SK-N-SH treated with all-trans-retinoic acid at 6 μM for 48 hours (cell line): ENCODE results near the gene MB21D2.

Source experiments
- ATAC-seq: fragments of 200-7000 bp; cut with Tn5 transposase; 3 replicates; pipeline ENCODE4 v1.9.1; 2020; ENCODE audit warnings: mild to moderate bottlenecking, moderate library complexity
- ARNTL ChIP-seq: fragments of 450-650 bp; formaldehyde crosslinking; IDR thresholded peaks from 2 replicates; pipeline ENCODE4 v1.5.0; 2020; ENCODE audit warnings: low read depth, mild to moderate bottlenecking, moderate library complexity, borderline replicate concordance
- ESRRG ChIP-seq: fragments of 250-450 bp; sonication (Bioruptor Pico); IDR thresholded peaks from 2 replicates; pipeline ENCODE4 v1.6.1; 2021; ENCODE audit warnings: mild to moderate bottlenecking
- GLIS3 ChIP-seq: fragments of 250-450 bp; sonication (Bioruptor Pico); IDR thresholded peaks from 2 replicates; pipeline ENCODE4 v1.5.0; 2020; ENCODE audit warnings: mild to moderate bottlenecking, moderate library complexity
- ISL1 ChIP-seq: fragments of 250-450 bp; sonication (Bioruptor Pico); IDR thresholded peaks from 2 replicates; pipeline ENCODE4 v2.1.2; 2022; ENCODE audit warnings: mild to moderate bottlenecking, moderate library complexity
- OSR1 ChIP-seq: fragments of 250-450 bp; sonication (Bioruptor Pico); IDR thresholded peaks from 2 replicates; pipeline ENCODE4 v1.8.0; 2022; ENCODE audit warnings: moderate library complexity, mild to moderate bottlenecking, inconsistent platforms
- PPARA ChIP-seq: fragments of 250-450 bp; sonication (Bioruptor Pico); IDR thresholded peaks from 2 replicates; pipeline ENCODE4 v1.5.0; 2020; ENCODE audit warnings: mild to moderate bottlenecking, borderline replicate concordance
- RARB ChIP-seq: fragments of 250-450 bp; sonication (Bioruptor Pico); IDR thresholded peaks from 2 replicates; pipeline ENCODE4 v1.8.0; 2021; ENCODE audit warnings: mild to moderate bottlenecking, moderate library complexity
- TCF4 ChIP-seq: fragments of 250-450 bp; sonication (Bioruptor Pico); IDR thresholded peaks from 2 replicates; pipeline ENCODE4 v1.8.0; 2021; ENCODE audit warnings: mild to moderate bottlenecking, moderate library complexity, borderline replicate concordance
- TOX ChIP-seq: fragments of 250-450 bp; sonication (Bioruptor Pico); IDR thresholded peaks from 2 replicates; pipeline ENCODE4 v1.8.0; 2021; ENCODE audit warnings: mild to moderate bottlenecking, moderate library complexity, borderline replicate concordance
- ZC3H10 ChIP-seq: fragments of 250-450 bp; sonication (Bioruptor Pico); IDR thresholded peaks from 2 replicates; pipeline ENCODE4 v1.5.1; 2021; ENCODE audit warnings: mild to moderate bottlenecking, moderate library complexity
- ZFP3 ChIP-seq: fragments of 250-450 bp; sonication (Bioruptor Pico); IDR thresholded peaks from 2 replicates; pipeline ENCODE4 v1.5.0; 2020; ENCODE audit warnings: mild to moderate bottlenecking, moderate library complexity
- ZFP30 ChIP-seq: fragments of 450-650 bp; formaldehyde crosslinking; IDR thresholded peaks from 2 replicates; pipeline ENCODE4 v1.5.0; 2022; ENCODE audit warnings: mild to moderate bottlenecking, moderate library complexity
- ZNF565 ChIP-seq: fragments of 450-650 bp; formaldehyde crosslinking; conservative IDR thresholded peaks from 2 replicates; pipeline ENCODE4 v1.5.0; 2020; ENCODE audit warnings: low read depth, mild to moderate bottlenecking, moderate library complexity
- ZNF70 ChIP-seq: fragments of 450-650 bp; formaldehyde crosslinking; IDR thresholded peaks from 2 replicates; pipeline ENCODE4 v1.5.0; 2020; ENCODE audit warnings: mild to moderate bottlenecking, moderate library complexity
- ZNF8 ChIP-seq: fragments of 450-650 bp; formaldehyde crosslinking; IDR thresholded peaks from 2 replicates; pipeline ENCODE4 v1.5.0; 2020; ENCODE audit warnings: mild to moderate bottlenecking, moderate library complexity
- TF ChIP-seq, protein P1 (sequence below): fragments of 250-450 bp; sonication (Bioruptor Pico); IDR thresholded peaks from 2 replicates; pipeline ENCODE4 v1.5.1; 2020; ENCODE audit warnings: low read depth, mild to moderate bottlenecking, moderate library complexity
- TF ChIP-seq, protein P2 (sequence below): fragments of 250-450 bp; sonication (Bioruptor Pico); IDR thresholded peaks from 2 replicates; pipeline ENCODE4 v1.8.0; 2020; ENCODE audit warnings: mild to moderate bottlenecking, moderate library complexity, borderline replicate concordance
- TF ChIP-seq, protein P3 (sequence below): fragments of 250-450 bp; sonication (Bioruptor Pico); IDR thresholded peaks from 2 replicates; pipeline ENCODE4 v1.5.1; 2021; ENCODE audit warnings: mild to moderate bottlenecking, moderate library complexity
- TF ChIP-seq, protein P4 (sequence below): fragments of 250-450 bp; sonication (Bioruptor Pico); IDR thresholded peaks from 2 replicates; pipeline ENCODE4 v1.8.0; 2021; ENCODE audit warnings: low read depth, mild to moderate bottlenecking, moderate library complexity, borderline replicate concordance
- TF ChIP-seq, protein P5 (sequence below): fragments of 250-450 bp; sonication (Bioruptor Pico); IDR thresholded peaks from 2 replicates; pipeline ENCODE4 v1.5.0; 2020; ENCODE audit warnings: mild to moderate bottlenecking, moderate library complexity

Gene MB21D2

DNA sequence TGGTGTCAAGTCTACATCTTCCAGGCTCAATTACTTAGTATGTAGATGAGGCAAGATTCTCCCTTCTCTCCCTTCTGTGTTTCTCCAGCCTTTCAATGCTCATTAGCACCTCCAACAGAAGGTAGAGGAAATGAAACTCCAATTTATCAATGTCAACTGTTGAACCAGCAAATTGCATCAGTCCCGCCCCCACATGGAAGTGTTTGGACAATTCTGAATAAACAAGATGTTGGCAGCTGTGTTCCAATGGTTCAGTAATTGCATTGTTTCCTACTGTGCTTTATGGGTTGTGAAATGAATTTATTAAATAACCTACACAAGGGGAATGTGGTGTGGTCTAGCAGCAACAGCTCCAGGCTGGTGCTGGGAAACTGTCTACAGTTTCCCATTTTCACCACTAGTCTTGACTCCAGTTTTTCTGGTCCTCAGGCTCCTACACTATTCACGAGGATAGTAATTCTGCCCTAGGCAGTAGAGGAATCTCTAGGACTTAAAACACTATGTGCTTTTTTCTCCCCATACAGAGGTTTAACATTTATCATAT is 91.9 kb downstream of the MB21D2 start:
- peak; percentile 58 for ATAC-seq
- TF ChIP-seq TCF4 (CRISPR knock-in tag) (no peak), ZFP3 (CRISPR knock-in tag) (peak; percentile 66; the same call in 1 of the 2 replicates), ZNF8 (no peak), OSR1 (CRISPR knock-in tag) (no peak), RARB (no peak)
- TF ChIP-seq, protein P1, sequence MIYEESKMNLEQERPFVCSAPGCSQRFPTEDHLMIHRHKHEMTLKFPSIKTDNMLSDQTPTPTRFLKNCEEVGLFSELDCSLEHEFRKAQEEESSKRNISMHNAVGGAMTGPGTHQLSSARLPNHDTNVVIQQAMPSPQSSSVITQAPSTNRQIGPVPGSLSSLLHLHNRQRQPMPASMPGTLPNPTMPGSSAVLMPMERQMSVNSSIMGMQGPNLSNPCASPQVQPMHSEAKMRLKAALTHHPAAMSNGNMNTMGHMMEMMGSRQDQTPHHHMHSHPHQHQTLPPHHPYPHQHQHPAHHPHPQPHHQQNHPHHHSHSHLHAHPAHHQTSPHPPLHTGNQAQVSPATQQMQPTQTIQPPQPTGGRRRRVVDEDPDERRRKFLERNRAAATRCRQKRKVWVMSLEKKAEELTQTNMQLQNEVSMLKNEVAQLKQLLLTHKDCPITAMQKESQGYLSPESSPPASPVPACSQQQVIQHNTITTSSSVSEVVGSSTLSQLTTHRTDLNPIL (CRISPR knock-in tag), result no peak
- TF ChIP-seq, protein P2, sequence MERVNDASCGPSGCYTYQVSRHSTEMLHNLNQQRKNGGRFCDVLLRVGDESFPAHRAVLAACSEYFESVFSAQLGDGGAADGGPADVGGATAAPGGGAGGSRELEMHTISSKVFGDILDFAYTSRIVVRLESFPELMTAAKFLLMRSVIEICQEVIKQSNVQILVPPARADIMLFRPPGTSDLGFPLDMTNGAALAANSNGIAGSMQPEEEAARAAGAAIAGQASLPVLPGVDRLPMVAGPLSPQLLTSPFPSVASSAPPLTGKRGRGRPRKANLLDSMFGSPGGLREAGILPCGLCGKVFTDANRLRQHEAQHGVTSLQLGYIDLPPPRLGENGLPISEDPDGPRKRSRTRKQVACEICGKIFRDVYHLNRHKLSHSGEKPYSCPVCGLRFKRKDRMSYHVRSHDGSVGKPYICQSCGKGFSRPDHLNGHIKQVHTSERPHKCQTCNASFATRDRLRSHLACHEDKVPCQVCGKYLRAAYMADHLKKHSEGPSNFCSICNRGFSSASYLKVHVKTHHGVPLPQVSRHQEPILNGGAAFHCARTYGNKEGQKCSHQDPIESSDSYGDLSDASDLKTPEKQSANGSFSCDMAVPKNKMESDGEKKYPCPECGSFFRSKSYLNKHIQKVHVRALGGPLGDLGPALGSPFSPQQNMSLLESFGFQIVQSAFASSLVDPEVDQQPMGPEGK (CRISPR knock-in tag), result no peak

DNA sequence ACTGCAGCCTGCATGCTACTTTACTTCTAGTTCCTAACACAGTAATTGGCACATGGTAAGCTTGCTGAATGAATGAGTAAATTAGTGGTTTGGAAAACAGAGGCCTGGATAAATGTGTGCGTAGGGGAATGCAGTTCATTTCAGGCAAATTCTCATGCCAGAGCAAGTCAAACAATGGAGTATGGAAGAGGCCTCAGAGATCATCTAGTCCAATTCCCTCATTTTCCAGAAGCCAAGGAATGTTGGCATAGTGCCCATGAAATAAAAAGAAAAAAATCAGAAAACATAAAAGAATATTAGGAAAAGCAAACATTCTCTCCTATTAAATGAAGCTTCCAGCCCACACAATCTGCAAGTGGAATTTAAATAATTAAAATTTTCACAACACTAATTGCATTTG is 92.4 kb downstream of the MB21D2 start:
- TF ChIP-seq ESRRG (no peak), GLIS3 (CRISPR knock-in tag) (no peak), ISL1 (peak; percentile 32; the same call in 1 of the 2 replicates)
- TF ChIP-seq, all 23 proteins: peak for 1
- ATAC-seq, result no peak

DNA sequence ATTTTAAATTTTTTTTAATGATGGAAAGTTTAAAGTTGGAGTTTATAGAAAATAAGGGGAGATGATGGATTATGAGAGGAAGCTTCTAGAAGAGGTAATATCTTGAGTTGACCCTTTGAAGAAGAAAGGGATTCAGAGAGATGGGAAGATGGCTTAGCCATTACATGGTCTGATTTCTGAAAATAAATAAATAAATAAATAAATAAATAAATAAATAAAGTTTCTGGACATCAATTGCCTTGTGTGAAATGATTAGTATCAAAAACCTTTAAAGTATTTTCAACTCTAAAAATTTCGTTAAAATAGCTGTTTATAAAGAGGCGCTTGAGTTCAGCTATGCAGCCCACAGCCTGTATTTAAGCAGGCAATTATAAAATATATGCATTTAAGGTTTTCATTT is 93.3 kb downstream of the MB21D2 start:
- ATAC-seq, result no peak
- TF ChIP-seq ZNF565 (CRISPR knock-in tag) (no peak), RARB (no peak), ZFP30 (CRISPR knock-in tag) (no peak), TCF4 (CRISPR knock-in tag) (no peak), ZFP3 (CRISPR knock-in tag) (no peak), PPARA (no peak), ZNF70 (no peak), ARNTL (CRISPR knock-in tag) (no peak), ISL1 (no peak), TOX (CRISPR knock-in tag) (no peak), ZNF8 (no peak), GLIS3 (CRISPR knock-in tag) (no peak)
- TF ChIP-seq, protein P3, sequence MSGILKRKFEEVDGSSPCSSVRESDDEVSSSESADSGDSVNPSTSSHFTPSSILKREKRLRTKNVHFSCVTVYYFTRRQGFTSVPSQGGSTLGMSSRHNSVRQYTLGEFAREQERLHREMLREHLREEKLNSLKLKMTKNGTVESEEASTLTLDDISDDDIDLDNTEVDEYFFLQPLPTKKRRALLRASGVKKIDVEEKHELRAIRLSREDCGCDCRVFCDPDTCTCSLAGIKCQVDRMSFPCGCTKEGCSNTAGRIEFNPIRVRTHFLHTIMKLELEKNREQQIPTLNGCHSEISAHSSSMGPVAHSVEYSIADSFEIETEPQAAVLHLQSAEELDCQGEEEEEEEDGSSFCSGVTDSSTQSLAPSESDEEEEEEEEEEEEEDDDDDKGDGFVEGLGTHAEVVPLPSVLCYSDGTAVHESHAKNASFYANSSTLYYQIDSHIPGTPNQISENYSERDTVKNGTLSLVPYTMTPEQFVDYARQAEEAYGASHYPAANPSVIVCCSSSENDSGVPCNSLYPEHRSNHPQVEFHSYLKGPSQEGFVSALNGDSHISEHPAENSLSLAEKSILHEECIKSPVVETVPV, result no peak
- TF ChIP-seq, protein P2 (CRISPR knock-in tag), result no peak
- TF ChIP-seq, protein P4, sequence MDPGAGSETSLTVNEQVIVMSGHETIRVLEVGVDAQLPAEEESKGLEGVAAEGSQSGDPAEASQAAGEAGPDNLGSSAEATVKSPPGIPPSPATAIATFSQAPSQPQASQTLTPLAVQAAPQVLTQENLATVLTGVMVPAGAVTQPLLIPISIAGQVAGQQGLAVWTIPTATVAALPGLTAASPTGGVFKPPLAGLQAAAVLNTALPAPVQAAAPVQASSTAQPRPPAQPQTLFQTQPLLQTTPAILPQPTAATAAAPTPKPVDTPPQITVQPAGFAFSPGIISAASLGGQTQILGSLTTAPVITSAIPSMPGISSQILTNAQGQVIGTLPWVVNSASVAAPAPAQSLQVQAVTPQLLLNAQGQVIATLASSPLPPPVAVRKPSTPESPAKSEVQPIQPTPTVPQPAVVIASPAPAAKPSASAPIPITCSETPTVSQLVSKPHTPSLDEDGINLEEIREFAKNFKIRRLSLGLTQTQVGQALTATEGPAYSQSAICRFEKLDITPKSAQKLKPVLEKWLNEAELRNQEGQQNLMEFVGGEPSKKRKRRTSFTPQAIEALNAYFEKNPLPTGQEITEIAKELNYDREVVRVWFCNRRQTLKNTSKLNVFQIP (CRISPR knock-in tag), result no peak

DNA sequence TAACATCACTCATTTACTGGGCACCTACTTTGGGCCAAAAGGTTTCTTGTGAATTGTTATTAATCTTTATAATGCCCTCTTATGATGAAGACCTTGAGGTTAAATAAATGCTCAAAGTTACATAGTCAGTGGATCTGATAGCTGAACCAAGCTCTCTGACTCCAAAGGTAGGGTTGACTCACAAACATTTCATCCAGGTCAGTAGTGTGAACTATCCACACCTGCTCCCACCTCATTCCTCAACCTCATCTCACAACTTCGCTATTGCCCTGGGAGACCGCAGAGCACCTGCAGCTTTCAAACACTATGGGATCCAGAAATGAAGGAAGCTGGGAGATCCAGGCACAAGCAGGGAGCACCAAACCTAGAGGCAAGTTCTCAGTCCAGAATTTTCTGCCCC is 96.5 kb downstream of the MB21D2 start:
- ATAC-seq, result no peak
- TF ChIP-seq ZNF565 (CRISPR knock-in tag) (no peak), PPARA (no peak), ZFP3 (CRISPR knock-in tag) (no peak), RARB (no peak), ZFP30 (CRISPR knock-in tag) (no peak), ZC3H10 (CRISPR knock-in tag) (no peak), OSR1 (CRISPR knock-in tag) (no peak), ZNF8 (no peak), TCF4 (CRISPR knock-in tag) (no peak), TOX (CRISPR knock-in tag) (no peak)
- TF ChIP-seq, protein P5, sequence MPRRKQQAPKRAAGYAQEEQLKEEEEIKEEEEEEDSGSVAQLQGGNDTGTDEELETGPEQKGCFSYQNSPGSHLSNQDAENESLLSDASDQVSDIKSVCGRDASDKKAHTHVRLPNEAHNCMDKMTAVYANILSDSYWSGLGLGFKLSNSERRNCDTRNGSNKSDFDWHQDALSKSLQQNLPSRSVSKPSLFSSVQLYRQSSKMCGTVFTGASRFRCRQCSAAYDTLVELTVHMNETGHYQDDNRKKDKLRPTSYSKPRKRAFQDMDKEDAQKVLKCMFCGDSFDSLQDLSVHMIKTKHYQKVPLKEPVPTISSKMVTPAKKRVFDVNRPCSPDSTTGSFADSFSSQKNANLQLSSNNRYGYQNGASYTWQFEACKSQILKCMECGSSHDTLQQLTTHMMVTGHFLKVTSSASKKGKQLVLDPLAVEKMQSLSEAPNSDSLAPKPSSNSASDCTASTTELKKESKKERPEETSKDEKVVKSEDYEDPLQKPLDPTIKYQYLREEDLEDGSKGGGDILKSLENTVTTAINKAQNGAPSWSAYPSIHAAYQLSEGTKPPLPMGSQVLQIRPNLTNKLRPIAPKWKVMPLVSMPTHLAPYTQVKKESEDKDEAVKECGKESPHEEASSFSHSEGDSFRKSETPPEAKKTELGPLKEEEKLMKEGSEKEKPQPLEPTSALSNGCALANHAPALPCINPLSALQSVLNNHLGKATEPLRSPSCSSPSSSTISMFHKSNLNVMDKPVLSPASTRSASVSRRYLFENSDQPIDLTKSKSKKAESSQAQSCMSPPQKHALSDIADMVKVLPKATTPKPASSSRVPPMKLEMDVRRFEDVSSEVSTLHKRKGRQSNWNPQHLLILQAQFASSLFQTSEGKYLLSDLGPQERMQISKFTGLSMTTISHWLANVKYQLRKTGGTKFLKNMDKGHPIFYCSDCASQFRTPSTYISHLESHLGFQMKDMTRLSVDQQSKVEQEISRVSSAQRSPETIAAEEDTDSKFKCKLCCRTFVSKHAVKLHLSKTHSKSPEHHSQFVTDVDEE, result no peak
- TF ChIP-seq, protein P3, result no peak
- TF ChIP-seq, protein P2 (CRISPR knock-in tag), result no peak
